ENCODE results near the gene ITPK1.

The ITPK1 gene

GRCh38 chr14:93083917-93084316 is 31.8 kb downstream of the ITPK1 start:
- Histone ChIP-seq H3K4ac (ENCODE audit: low read depth, low read length) (no peak overlapping the region), H4K5ac (ENCODE audit: low read length) (no peak overlapping the region), H3K4me3 (ENCODE audit: low read length) (no peak overlapping the region), H2BK120ac (ENCODE audit: low read depth, low read length) (no peak overlapping the region), H3K56ac (ENCODE audit: low read length) (no peak overlapping the region), H3K18ac (ENCODE audit: low read length) (no peak overlapping the region), H3K36me3 (ENCODE audit: control insufficient read depth, insufficient read depth, low read length) (no peaks in the 10 kb centered on the region), H3K4me2 (ENCODE audit: low read length) (no peak overlapping the region), H4K8ac (ENCODE audit: low read depth, low read length) (no peak overlapping the region), H3K27me3 (ENCODE audit: insufficient read depth, low read length, poor library complexity) (no peaks in the 10 kb centered on the region), H3K79me1 (ENCODE audit: low read length) (no peaks in the 10 kb centered on the region), H3K27ac (ENCODE audit: low read depth, low read length) (no peak overlapping the region), H2AK5ac (ENCODE audit: low read length) (no peak overlapping the region), H3K4me1 (ENCODE audit: control insufficient read depth, low read depth, low read length) (peaks cover 9% of the 10 kb centered on the region), H3K23ac (ENCODE audit: low read length) (no peak overlapping the region), H3K9ac (ENCODE audit: low read length) (no peak overlapping the region), H3K79me2 (ENCODE audit: control insufficient read depth, insufficient read depth, low read length) (no peaks in the 10 kb centered on the region), H2BK15ac (replicated peaks; ENCODE audit: low read depth) (no peak overlapping the region), H2BK5ac (ENCODE audit: low read length) (no peak overlapping the region)
- WGBS (ENCODE audit: extremely low coverage, insufficient coverage, low lambda C conversion rate) = no CpG with 5 or more reads among the region's 9 CpGs
- no peak for DNase-seq

GRCh38 chr14:93082576-93083001 is 33.1 kb downstream of the ITPK1 start:
- Histone ChIP-seq H3K27me3 (ENCODE audit: insufficient read depth, low read length, poor library complexity) (no peaks in the 10 kb centered on the region), H3K79me1 (ENCODE audit: low read length) (peaks cover 2% of the 10 kb centered on the region), H3K56ac (ENCODE audit: low read length) (no peak overlapping the region), H3K23ac (ENCODE audit: low read length) (no peak overlapping the region), H4K5ac (ENCODE audit: low read length) (no peak overlapping the region), H3K4ac (ENCODE audit: low read depth, low read length) (no peak overlapping the region), H2BK120ac (ENCODE audit: low read depth, low read length) (no peak overlapping the region), H3K79me2 (ENCODE audit: control insufficient read depth, insufficient read depth, low read length) (no peaks in the 10 kb centered on the region), H4K8ac (ENCODE audit: low read depth, low read length) (no peak overlapping the region), H2BK15ac (replicated peaks; ENCODE audit: low read depth) (no peak overlapping the region), H3K4me1 (ENCODE audit: control insufficient read depth, low read depth, low read length) (peaks cover 9% of the 10 kb centered on the region), H2BK5ac (ENCODE audit: low read length) (no peak overlapping the region), H3K18ac (ENCODE audit: low read length) (no peak overlapping the region), H3K4me3 (ENCODE audit: low read length) (no peak overlapping the region), H3K9ac (ENCODE audit: low read length) (no peak overlapping the region), H3K4me2 (ENCODE audit: low read length) (no peak overlapping the region), H2AK5ac (ENCODE audit: low read length) (no peak overlapping the region), H3K27ac (ENCODE audit: low read depth, low read length) (no peak overlapping the region), H3K36me3 (ENCODE audit: control insufficient read depth, insufficient read depth, low read length) (no peaks in the 10 kb centered on the region)
- DNase-seq = no peak
- no CpG with 5 or more reads among the region's 12 CpGs for WGBS (ENCODE audit: extremely low coverage, insufficient coverage, low lambda C conversion rate)

DNA sequence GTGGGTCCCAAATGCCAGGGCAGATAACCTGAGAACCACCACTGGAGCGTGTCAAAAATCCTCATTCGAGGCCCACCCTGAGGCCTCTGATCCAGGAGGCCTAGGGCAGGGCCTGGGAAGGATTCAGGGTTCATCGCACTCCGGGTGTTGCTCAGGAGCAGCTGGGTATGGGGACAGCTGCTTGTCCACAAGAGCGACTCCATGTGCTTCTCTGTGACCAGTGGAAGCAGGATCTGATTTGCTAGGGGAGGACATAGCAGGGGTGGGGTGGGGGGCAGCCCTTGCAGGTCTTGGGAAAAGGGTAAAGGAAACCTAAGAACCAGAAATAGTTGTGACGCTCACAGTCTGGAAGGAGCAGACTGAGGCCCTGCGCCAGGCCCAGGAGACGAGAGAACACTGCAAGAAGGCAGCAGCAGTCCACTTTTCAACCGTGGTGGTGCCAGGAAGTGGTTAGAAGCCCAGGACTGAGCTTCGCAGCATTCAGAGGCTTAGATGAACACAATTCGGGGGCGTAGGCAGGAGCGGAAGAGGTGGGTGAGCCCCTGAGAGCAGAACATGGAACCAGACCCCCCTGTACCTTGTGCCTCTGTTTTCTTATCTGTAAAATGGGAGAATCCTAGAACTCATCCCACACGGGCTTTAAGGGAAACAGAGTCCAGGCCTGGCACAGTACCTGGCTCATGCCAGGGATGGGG is 33.7 kb downstream of the ITPK1 start:
- Histone ChIP-seq H4K5ac (ENCODE audit: low read length) (no peak overlapping the region), H2BK5ac (ENCODE audit: low read length) (no peak overlapping the region), H3K4me3 (ENCODE audit: low read length) (no peak overlapping the region), H3K18ac (ENCODE audit: low read length) (no peak overlapping the region), H3K36me3 (ENCODE audit: control insufficient read depth, insufficient read depth, low read length) (no peaks in the 10 kb centered on the region), H3K4ac (ENCODE audit: low read depth, low read length) (no peak overlapping the region), H3K56ac (ENCODE audit: low read length) (no peak overlapping the region), H3K4me2 (ENCODE audit: low read length) (no peak overlapping the region), H3K9ac (ENCODE audit: low read length) (no peak overlapping the region), H2BK15ac (replicated peaks; ENCODE audit: low read depth) (no peak overlapping the region), H2BK120ac (ENCODE audit: low read depth, low read length) (no peak overlapping the region), H3K79me1 (ENCODE audit: low read length) (peaks cover 3% of the 10 kb centered on the region), H3K23ac (ENCODE audit: low read length) (no peak overlapping the region), H2AK5ac (ENCODE audit: low read length) (no peak overlapping the region), H3K27me3 (ENCODE audit: insufficient read depth, low read length, poor library complexity) (no peaks in the 10 kb centered on the region), H4K8ac (ENCODE audit: low read depth, low read length) (no peak overlapping the region), H3K27ac (ENCODE audit: low read depth, low read length) (no peak overlapping the region), H3K79me2 (ENCODE audit: control insufficient read depth, insufficient read depth, low read length) (no peaks in the 10 kb centered on the region), H3K4me1 (ENCODE audit: control insufficient read depth, low read depth, low read length) (peaks cover 9% of the 10 kb centered on the region)
- no CpG with 5 or more reads among the region's 14 CpGs for WGBS (ENCODE audit: extremely low coverage, insufficient coverage, low lambda C conversion rate)
- no peak for DNase-seq

DNA sequence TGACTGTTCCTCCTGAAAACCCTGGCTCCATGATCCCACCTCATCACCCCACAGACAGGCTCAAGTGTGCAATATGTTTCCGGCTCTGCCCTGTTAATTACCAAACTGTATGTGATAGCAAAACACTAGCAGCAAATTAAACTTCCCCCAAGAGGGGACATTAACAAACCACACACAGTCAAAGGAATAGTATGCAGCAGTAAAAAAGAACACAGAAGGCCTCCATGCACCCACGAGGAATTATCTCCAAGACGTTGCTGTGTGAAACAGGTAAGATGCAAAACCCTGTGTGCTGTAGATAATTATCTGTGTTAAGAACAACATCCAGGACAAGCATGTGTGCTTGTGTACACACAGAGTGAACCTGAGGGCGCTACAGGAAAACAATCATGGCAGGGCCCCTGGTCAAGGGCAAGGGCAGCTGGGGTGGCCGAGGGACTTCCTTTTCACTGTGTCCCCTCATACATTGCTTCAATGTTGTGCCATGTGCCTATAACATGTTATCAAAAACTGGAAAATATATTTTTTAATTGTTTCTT is 35.8 kb downstream of the ITPK1 start:
- no CpG with 5 or more reads among the region's 5 CpGs for WGBS (ENCODE audit: extremely low coverage, insufficient coverage, low lambda C conversion rate)
- Histone ChIP-seq H3K36me3 (ENCODE audit: control insufficient read depth, insufficient read depth, low read length) (no peaks in the 10 kb centered on the region), H3K4ac (ENCODE audit: low read depth, low read length) (no peak overlapping the region), H3K4me1 (ENCODE audit: control insufficient read depth, low read depth, low read length) (no peaks in the 10 kb centered on the region), H3K23ac (ENCODE audit: low read length) (no peak overlapping the region), H3K79me1 (ENCODE audit: low read length) (peaks cover 4% of the 10 kb centered on the region), H3K4me3 (ENCODE audit: low read length) (no peak overlapping the region), H2AK5ac (ENCODE audit: low read length) (no peak overlapping the region), H3K27ac (ENCODE audit: low read depth, low read length) (no peak overlapping the region), H2BK120ac (ENCODE audit: low read depth, low read length) (no peak overlapping the region), H3K9ac (ENCODE audit: low read length) (no peak overlapping the region), H2BK5ac (ENCODE audit: low read length) (no peak overlapping the region), H4K8ac (ENCODE audit: low read depth, low read length) (no peak overlapping the region), H2BK15ac (replicated peaks; ENCODE audit: low read depth) (no peak overlapping the region), H3K27me3 (ENCODE audit: insufficient read depth, low read length, poor library complexity) (no peaks in the 10 kb centered on the region), H3K56ac (ENCODE audit: low read length) (no peak overlapping the region), H3K4me2 (ENCODE audit: low read length) (no peak overlapping the region), H3K18ac (ENCODE audit: low read length) (no peak overlapping the region), H3K79me2 (ENCODE audit: control insufficient read depth, insufficient read depth, low read length) (no peaks in the 10 kb centered on the region), H4K5ac (ENCODE audit: low read length) (no peak overlapping the region)
- no peak for DNase-seq

DNA sequence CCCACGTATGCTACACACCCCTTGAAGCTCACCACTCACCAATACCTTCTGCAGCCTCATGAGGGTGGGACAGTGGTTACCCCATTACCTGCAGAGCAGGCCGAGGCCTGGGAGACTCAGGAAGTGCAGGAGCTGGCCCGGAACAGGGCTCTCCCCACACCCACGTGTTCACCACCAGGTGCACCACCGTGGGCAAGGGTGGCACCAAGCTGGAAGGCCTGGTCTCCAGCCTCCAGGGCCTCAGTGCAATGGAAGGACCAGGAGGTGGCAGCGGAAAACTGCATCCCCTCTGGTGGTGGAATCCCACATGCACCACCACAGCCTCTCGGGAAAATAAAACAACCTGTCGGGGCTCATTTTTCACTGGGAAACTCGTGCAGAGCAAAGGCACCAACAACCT is 36.4 kb downstream of the ITPK1 start:
- Histone ChIP-seq H2BK5ac (ENCODE audit: low read length) (no peak overlapping the region), H3K4me2 (ENCODE audit: low read length) (no peak overlapping the region), H3K23ac (ENCODE audit: low read length) (no peak overlapping the region), H3K4me1 (ENCODE audit: control insufficient read depth, low read depth, low read length) (no peaks in the 10 kb centered on the region), H3K79me1 (ENCODE audit: low read length) (peaks cover 4% of the 10 kb centered on the region), H3K18ac (ENCODE audit: low read length) (no peak overlapping the region), H4K8ac (ENCODE audit: low read depth, low read length) (no peak overlapping the region), H2AK5ac (ENCODE audit: low read length) (no peak overlapping the region), H3K9ac (ENCODE audit: low read length) (no peak overlapping the region), H3K79me2 (ENCODE audit: control insufficient read depth, insufficient read depth, low read length) (no peaks in the 10 kb centered on the region), H3K56ac (ENCODE audit: low read length) (no peak overlapping the region), H2BK120ac (ENCODE audit: low read depth, low read length) (no peak overlapping the region), H3K4ac (ENCODE audit: low read depth, low read length) (no peak overlapping the region), H2BK15ac (replicated peaks; ENCODE audit: low read depth) (no peak overlapping the region), H4K5ac (ENCODE audit: low read length) (no peak overlapping the region), H3K4me3 (ENCODE audit: low read length) (no peak overlapping the region), H3K36me3 (ENCODE audit: control insufficient read depth, insufficient read depth, low read length) (no peaks in the 10 kb centered on the region), H3K27me3 (ENCODE audit: insufficient read depth, low read length, poor library complexity) (no peaks in the 10 kb centered on the region), H3K27ac (ENCODE audit: low read depth, low read length) (no peak overlapping the region)
- no peak for DNase-seq
- WGBS (ENCODE audit: extremely low coverage, insufficient coverage, low lambda C conversion rate) = no CpG with 5 or more reads among the region's 9 CpGs

DNA sequence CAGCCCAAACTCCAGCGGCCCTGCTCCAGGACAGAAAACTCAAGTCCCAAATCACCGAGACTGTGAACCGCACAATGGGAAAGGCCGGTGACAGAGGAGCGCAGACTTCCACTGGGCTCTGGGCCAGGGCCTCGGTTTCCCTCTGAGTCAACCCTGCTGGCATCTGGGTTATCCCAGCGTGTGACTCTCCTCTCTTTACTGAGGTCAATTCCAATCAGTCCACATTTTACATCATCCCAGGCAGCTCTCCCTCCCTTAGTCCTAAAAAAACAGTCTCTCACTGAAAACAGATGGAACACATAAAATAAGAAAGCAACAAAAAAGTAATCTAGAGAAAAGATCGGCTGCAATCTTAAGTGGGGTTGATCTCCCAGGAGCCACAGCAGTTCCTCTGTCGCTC is 36.9 kb downstream of the ITPK1 start:
- no peak overlapping the region for H3K23ac ChIP-seq (ENCODE audit: low read length)
- H3K4me3 ChIP-seq (ENCODE audit: low read length) = no peak overlapping the region
- H2BK5ac ChIP-seq (ENCODE audit: low read length) = no peak overlapping the region
- no peak overlapping the region for H2AK5ac ChIP-seq (ENCODE audit: low read length)
- H3K18ac ChIP-seq (ENCODE audit: low read length) = no peak overlapping the region
- H3K79me2 ChIP-seq (ENCODE audit: control insufficient read depth, insufficient read depth, low read length) = no peaks in the 10 kb centered on the region
- H3K79me1 ChIP-seq (ENCODE audit: low read length) = peaks cover 4% of the 10 kb centered on the region
- no peak overlapping the region for H3K9ac ChIP-seq (ENCODE audit: low read length)
- no peak overlapping the region for H3K4me2 ChIP-seq (ENCODE audit: low read length)
- no peak overlapping the region for H3K56ac ChIP-seq (ENCODE audit: low read length)
- no CpG with 5 or more reads among the region's 9 CpGs for WGBS (ENCODE audit: extremely low coverage, insufficient coverage, low lambda C conversion rate)
- no peaks in the 10 kb centered on the region for H3K4me1 ChIP-seq (ENCODE audit: control insufficient read depth, low read depth, low read length)
- no peak overlapping the region for H2BK120ac ChIP-seq (ENCODE audit: low read depth, low read length)
- no peak overlapping the region for H4K8ac ChIP-seq (ENCODE audit: low read depth, low read length)
- no peak overlapping the region for H2BK15ac ChIP-seq (replicated peaks; ENCODE audit: low read depth)
- H3K36me3 ChIP-seq (ENCODE audit: control insufficient read depth, insufficient read depth, low read length) = no peaks in the 10 kb centered on the region
- H3K4ac ChIP-seq (ENCODE audit: low read depth, low read length) = no peak overlapping the region
- H4K5ac ChIP-seq (ENCODE audit: low read length) = no peak overlapping the region
- no peak overlapping the region for H3K27ac ChIP-seq (ENCODE audit: low read depth, low read length)
- DNase-seq = no peak
- no peaks in the 10 kb centered on the region for H3K27me3 ChIP-seq (ENCODE audit: insufficient read depth, low read length, poor library complexity)
